Measurements from ENCODE around the gene NXN. TPM values are rescaled to one million over a fixed set of nuclear protein-coding genes. Genes with fewer than 3 reads are reported as not detected.

The NXN gene
- total RNA-seq, 1 experiment from 2014 or later, result 57.3 TPM

DNA sequence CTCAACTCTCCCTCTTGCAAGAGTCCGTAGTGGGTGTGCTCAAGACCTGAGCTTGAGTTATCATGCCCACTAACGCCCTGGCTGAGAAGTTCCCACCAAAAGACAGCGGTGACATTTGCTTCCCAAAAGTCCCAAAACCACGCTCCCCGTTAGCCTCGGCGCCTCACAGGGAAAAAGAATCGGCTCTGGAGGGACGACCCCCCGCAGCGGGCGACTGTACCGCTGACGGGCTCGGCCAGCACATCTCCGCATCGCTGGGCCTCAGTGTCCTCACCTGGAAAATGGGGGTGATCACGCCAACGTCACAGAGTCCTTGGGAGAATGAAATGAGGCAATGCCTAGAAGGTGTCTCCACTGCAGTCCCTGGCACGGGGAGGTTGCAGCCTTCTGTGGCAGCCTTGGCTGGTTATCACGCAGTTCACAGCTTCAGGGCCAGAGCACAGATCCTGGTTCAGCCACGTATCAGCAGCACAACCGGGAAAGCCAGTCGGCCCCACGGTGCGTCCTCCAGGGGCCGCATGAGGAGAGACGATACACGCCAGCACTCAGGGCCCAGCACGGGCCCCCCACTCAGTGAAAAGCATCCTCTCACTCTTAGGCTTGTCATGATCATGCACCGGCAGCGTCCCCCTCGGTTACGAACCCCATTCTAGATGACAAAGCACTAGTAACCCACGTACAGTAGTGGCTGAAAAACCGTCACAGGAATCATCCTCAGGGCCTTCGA lies 32.9 kb downstream of the NXN start:
- intact Hi-C loops (cut with micrococcal nuclease), result no loop called here
- TF ChIP-seq, protein P1, sequence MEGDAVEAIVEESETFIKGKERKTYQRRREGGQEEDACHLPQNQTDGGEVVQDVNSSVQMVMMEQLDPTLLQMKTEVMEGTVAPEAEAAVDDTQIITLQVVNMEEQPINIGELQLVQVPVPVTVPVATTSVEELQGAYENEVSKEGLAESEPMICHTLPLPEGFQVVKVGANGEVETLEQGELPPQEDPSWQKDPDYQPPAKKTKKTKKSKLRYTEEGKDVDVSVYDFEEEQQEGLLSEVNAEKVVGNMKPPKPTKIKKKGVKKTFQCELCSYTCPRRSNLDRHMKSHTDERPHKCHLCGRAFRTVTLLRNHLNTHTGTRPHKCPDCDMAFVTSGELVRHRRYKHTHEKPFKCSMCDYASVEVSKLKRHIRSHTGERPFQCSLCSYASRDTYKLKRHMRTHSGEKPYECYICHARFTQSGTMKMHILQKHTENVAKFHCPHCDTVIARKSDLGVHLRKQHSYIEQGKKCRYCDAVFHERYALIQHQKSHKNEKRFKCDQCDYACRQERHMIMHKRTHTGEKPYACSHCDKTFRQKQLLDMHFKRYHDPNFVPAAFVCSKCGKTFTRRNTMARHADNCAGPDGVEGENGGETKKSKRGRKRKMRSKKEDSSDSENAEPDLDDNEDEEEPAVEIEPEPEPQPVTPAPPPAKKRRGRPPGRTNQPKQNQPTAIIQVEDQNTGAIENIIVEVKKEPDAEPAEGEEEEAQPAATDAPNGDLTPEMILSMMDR (IDR thresholded peaks at IDR 0.05; ENCODE audit: unreplicated experiment), result no peak
- Mint-ChIP-seq H3K4me3 (ENCODE audit: unreplicated experiment) (no peak overlapping the region), H3K27me3 (ENCODE audit: insufficient read depth, unreplicated experiment) (no peaks in the 10 kb centered on the region), H3K36me3 (ENCODE audit: insufficient read depth, unreplicated experiment) (no peaks in the 10 kb centered on the region), H3K9me3 (ENCODE audit: unreplicated experiment) (no peaks in the 10 kb centered on the region), H3K4me1 (ENCODE audit: insufficient read depth, unreplicated experiment) (peaks cover 6% of the 10 kb centered on the region), H3K27ac (ENCODE audit: low read depth, unreplicated experiment) (no peak overlapping the region)
- POLR2A ChIA-PET, result interaction anchor here (1.0 to 1.4 kb wide), 3 partner anchors 8 to 22 kb away, joined by 3 to 9 read pairs (median 5); no protein-coding TSS in a partner anchor
- BruUV-seq (replicated peaks), result no TSS peak
- DNase-seq (ENCODE audit: unreplicated experiment), result no peak
- CTCF ChIA-PET, result no interaction called here

DNA sequence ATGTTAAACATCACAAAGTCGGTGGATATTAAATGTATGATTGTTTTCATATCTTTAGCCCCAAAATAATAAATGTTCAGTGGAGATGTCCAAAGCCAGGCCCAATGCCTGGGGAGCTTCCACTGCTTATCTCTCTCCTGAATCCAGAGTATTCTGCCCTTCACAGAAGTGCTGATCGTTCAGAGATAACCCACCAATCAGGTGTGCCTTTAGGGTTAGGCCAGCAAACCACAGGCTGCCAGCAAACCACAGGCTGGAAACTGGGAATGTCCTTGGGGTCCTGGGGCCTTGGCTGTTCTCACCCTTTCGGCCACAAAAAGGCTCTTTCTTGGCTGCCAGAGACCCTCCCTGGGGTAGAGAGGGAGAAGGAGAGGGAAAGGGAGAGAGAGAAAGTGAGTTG lies 33.9 kb downstream of the NXN start:
- Mint-ChIP-seq H3K27me3 (ENCODE audit: insufficient read depth, unreplicated experiment) (no peaks in the 10 kb centered on the region), H3K36me3 (ENCODE audit: insufficient read depth, unreplicated experiment) (no peaks in the 10 kb centered on the region), H3K27ac (ENCODE audit: low read depth, unreplicated experiment) (no peak overlapping the region), H3K4me3 (ENCODE audit: unreplicated experiment) (no peak overlapping the region), H3K4me1 (ENCODE audit: insufficient read depth, unreplicated experiment) (peaks cover 4% of the 10 kb centered on the region), H3K9me3 (ENCODE audit: unreplicated experiment) (no peaks in the 10 kb centered on the region)
- intact Hi-C loops (cut with micrococcal nuclease), result no loop called here
- TF ChIP-seq, protein P1 (IDR thresholded peaks at IDR 0.05; ENCODE audit: unreplicated experiment), result no peak
- DNase-seq (ENCODE audit: unreplicated experiment), result no peak
- ChIA-PET CTCF (no interaction called here), POLR2A (interaction anchor here (1.4 kb wide), 1 partner anchor 17 kb away, joined by 9 read pairs; no protein-coding TSS in a partner anchor)
- no TSS peak for BruUV-seq (replicated peaks)

GRCh38 chr17:944266-944826 lies 35.2 kb downstream of the NXN start:
- no TSS peak for BruUV-seq (replicated peaks)
- ChIA-PET POLR2A (interaction anchor here (0.6 to 1.5 kb wide), 3 partner anchors 11 to 15 kb away, joined by 3 to 4 read pairs (median 3); no protein-coding TSS in a partner anchor), CTCF (interaction anchor here (0.9 to 1.2 kb wide), 3 partner anchors 11 to 65 kb away, joined by 3 to 5 read pairs (median 4); no protein-coding TSS in a partner anchor)

GRCh38 chr17:935485-935884 lies 44.1 kb downstream of the NXN start:
- POLR2A ChIA-PET, result interaction anchor here (0.8 to 1.4 kb wide), 3 partner anchors 11 to 37 kb away, joined by 3 to 6 read pairs (median 3); no protein-coding TSS in a partner anchor
- DNase-seq (ENCODE audit: unreplicated experiment), result no peak
- no peaks in the 10 kb centered on the region for H3K27me3 Mint-ChIP-seq (ENCODE audit: insufficient read depth, unreplicated experiment)
- no peaks in the 10 kb centered on the region for H3K9me3 Mint-ChIP-seq (ENCODE audit: unreplicated experiment)
- TF ChIP-seq, protein P1 (IDR thresholded peaks at IDR 0.05; ENCODE audit: unreplicated experiment), result no peak
- no peak overlapping the region for H3K27ac Mint-ChIP-seq (ENCODE audit: low read depth, unreplicated experiment)
- H3K4me1 Mint-ChIP-seq (ENCODE audit: insufficient read depth, unreplicated experiment), result peaks cover 14% of the 10 kb centered on the region
- intact Hi-C loops (cut with micrococcal nuclease), result no loop called here
- H3K4me3 Mint-ChIP-seq (ENCODE audit: unreplicated experiment), result no peak overlapping the region
- CTCF ChIA-PET, result interaction anchor here (0.7 to 0.9 kb wide), 2 partner anchors 15 to 55 kb away, joined by 3 to 4 read pairs; no protein-coding TSS in a partner anchor
- peaks cover 13% of the 10 kb centered on the region for H3K36me3 Mint-ChIP-seq (ENCODE audit: insufficient read depth, unreplicated experiment)
- no TSS peak for BruUV-seq (replicated peaks)

More at GRCh38 chr17:944266-944826, 35.2 kb downstream of the NXN start:
- no peaks in the 10 kb centered on the region for H3K27me3 Mint-ChIP-seq (ENCODE audit: insufficient read depth, unreplicated experiment)
- no peaks in the 10 kb centered on the region for H3K36me3 Mint-ChIP-seq (ENCODE audit: insufficient read depth, unreplicated experiment)
- no peak overlapping the region for H3K27ac Mint-ChIP-seq (ENCODE audit: low read depth, unreplicated experiment)
- no peaks in the 10 kb centered on the region for H3K9me3 Mint-ChIP-seq (ENCODE audit: unreplicated experiment)
- DNase-seq (ENCODE audit: unreplicated experiment), result no peak
- intact Hi-C loops (cut with micrococcal nuclease), result no loop called here
- TF ChIP-seq, protein P1 (IDR thresholded peaks at IDR 0.05; ENCODE audit: unreplicated experiment), result no peak
- no peaks in the 10 kb centered on the region for H3K4me1 Mint-ChIP-seq (ENCODE audit: insufficient read depth, unreplicated experiment)
- H3K4me3 Mint-ChIP-seq (ENCODE audit: unreplicated experiment), result no peak overlapping the region
